NCI-H2029 treated with DMSO at 0.1 percent for 48 hours (cell line): ENCODE results near the gene CISD1.

Experiments used
- DNase-seq: peaks from one replicate; lab custom pipeline; 2025; lab: John Stamatoyannopoulos, UW

CISD1 gene

GRCh38 chr10:58311026-58311425 is 42.1 kb downstream of the CISD1 start:
- DNase-seq, result no peak

- DNase-seq, result no peak
Measured at GRCh38 chr10:58316874-58317273, 47.9 kb downstream of the CISD1 start.

- no peak for DNase-seq
Measured at GRCh38 chr10:58318346-58318745, 49.4 kb downstream of the CISD1 start.

DNA sequence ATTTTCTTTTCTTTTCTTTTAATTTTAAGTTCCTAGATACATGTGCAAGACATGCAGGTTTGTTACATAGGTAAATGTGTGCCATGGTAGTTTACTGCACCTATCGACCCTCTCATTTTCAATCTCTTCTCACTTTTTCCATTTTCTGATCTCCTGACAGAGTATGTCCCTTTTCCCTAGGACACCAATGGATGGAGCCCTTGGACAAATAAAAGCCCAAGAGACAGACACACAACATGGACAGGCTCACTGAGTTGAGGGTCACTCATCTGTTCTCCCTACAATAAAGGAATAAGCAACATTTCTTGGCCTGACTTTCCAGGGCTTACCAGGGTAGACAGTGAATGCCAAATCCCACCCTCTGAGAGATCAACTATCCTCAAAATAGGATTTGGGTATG is 50.6 kb downstream of the CISD1 start:
- DNase-seq, result no peak

GRCh38 chr10:58320351-58321049 is 51.5 kb downstream of the CISD1 start:
- DNase-seq, result no peak

DNA sequence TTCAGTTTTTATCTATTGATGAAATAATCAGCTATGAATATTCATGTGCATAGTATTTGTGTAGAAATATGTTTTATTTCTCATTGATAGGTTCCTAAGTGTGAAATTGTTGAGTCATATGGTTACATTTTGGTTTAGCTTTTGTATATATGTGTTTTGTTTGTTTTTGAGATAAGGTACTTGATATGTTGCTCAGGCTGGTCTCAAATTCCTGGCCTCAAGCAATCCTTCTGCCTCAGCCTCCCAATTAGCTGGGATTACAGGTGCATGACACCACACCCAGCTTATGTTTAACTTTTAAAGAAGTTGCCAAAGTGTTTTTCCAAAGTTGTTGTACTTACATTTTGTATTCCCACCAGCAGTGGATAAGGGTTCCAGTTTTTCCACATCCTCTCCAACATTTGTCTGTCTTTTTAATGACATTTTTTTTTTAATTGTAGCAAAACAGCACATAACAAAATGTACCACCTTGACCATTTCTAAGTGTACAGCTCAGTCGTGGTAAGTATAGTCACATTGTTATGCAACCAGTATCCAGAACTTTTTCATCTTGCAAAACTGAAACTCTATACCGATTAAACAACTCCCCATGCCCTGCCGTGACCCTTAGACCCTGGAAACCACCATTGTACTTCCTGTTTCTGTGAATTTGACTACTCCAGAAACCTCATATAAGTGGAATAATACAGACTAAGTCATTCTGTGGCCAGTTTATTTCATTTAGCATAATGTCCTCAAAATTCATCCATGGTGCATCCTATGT is 53.3 kb downstream of the CISD1 start:
- no peak for DNase-seq

DNA sequence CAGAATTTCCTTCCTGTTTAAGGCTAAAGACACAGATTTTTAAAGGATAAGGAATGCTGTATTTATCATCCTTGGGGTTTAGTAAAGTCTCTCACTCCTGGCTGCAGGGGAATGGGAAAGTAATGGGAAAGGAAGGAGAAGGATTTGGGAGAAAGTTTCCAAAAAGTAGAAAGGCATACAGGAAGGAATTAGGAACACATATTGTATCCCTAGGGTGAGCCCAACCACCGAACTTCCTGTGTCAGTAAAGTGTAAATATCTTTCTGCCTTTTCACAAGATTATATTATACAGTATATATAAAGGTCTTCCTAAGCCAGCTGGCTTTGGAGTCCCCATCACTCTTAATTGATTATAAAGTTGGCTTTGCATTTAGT is 53.9 kb downstream of the CISD1 start:
- DNase-seq, result no peak

DNA sequence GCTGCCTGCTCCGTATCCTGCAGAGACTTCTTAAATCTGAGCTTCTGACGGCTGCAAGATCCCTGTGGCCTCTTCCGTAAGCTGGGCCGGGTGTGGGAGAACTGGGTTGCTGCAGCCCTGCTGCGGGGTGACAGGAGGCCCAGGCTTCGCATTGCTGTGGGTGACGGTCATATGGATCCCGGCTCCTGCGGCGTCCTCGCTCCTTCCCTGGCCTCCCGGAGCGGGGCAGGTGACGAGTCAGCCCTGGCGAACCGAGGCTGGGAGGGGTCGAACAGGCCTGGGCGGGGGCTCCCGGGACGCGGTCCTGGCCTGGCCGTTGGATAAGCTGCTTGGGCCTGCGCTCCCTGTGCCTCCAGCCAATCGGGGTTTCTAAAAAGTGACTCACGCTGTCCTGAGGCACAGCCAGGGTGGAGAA is 58.0 kb downstream of the CISD1 start:
- no peak for DNase-seq

GRCh38 chr10:58328233-58328632 is 59.3 kb downstream of the CISD1 start:
- DNase-seq, result no peak

DNA sequence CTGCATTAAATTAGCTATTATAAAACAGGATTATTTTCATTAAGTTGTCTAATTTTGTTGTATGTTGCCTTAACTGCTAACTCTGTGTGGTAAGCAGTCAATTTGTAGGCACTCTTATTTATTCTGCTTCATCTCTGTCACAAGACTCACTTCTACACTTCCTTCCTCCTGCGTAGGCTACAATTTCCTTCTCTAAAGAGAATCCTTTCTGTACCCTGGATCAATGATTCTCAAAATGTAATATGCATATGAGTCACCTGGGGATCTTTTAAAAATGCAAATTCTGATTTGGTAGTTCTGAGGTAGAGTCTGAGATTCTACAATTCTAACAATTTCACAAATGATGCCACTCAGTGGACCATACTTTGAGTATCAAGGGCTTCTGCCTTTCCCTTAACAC is 61.5 kb downstream of the CISD1 start:
- DNase-seq, result no peak

DNA sequence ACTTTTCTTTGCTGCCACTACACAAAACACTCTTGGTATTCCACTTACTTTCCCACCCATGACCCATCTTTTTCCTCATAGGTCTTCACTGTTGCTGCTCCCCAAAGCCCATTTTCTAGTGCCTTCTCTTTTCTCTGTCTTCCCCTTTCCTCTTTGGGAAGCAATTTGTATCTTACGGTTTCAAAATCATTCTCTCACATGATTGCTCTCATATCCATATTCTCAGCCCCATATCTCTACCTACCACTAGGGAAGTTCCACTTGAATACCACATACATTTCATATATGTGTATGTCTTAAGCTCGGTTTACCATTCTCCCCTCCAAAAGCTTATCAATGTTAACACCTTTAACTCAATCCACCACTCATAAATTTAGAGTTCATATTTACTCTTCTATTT is 62.7 kb downstream of the CISD1 start:
- DNase-seq, result no peak

DNA sequence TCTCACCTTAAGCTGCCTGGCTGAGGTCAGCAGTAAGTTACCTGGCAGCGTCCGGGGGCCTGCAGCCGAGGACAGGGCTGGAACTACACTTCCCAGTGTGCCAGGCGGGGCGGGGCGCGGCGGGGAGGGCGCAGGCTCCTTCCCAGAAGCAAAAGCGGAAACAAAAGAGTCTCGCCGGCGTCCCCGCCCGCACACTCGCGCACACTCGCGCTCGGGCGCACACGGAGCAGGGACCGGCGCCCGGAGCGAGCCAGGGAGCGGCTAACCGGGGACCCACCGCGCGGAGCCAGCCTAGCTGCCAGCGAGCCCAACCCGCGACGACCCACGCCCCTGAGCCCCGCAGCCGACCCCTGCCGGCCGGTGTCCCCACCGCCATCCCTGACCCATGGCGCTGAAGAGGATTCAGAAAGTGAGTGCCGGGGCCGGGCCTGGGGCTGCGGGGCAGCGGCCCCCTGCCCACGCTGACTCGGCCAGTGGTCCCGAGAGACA is 65.9 kb downstream of the CISD1 start, which contains the start of gene UBE2D1:
TSS of gene UBE2D1 (plus strand) at position 190 of the 489 bp plus-strand sequence. CDS start at position 386, 196 bp downstream.
- DNase-seq, result peak; percentile 6

DNA sequence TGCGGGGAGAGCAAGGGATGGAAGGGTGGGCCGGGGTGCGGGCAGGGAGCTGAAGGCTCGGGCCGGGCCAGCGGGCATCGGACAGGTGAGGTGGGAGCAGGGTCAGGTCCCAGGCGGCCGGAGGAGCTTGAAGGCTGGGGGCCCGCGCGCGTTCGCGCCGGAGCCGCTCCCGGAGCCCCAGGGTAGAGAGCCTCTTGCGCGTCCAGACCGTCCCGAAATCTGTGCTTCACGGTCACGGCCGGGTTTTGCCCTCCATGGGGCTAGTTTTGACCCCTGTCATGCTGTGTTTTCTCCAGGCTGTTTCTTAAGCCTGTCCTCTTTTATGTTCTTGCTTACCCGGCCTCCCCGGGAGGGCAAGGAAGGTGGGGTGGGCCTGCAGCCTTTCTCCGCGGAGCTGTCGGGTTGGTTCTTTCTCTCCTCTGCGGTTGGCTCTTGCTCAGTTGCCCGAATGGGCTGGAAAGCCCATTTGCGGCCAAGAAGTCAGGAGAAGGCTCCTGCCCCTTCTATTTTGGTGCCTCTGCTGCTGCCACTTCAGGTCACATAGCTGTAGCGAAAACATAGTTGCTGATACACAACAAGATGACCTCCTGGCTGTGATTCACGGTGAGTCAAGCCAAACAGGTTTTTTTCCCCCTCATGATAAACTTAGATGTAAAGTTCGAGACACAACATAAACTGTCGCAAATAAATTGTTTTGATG is 66.5 kb downstream of the CISD1 start:
- DNase-seq, result no peak

- no peak for DNase-seq
Measured at GRCh38 chr10:58336242-58336641, 67.3 kb downstream of the CISD1 start.
